ENCODE data around the gene NSUN5.
A peak's percentile ranks its signal among the peaks of the same experiment; 100 is the strongest.
"Not testable (repeated sequence)": the region's sequence is repeated elsewhere in the genome, so short reads cannot be mapped to it uniquely, and the experiment has no call there.

The NSUN5 gene

GRCh38 chr7:73314271-73314670 is 5.6 kb upstream of the NSUN5 start:
- H3K9me3 ChIP-seq (ENCODE audit: control insufficient read depth in 5 of 5, low read length in 5 of 5): no peaks in the 10 kb centered on the region
- no peak overlapping the region for H3K9ac ChIP-seq (ENCODE audit: low read length in 5 of 5)
- H3K36me3 ChIP-seq (ENCODE audit: control insufficient read depth in 5 of 5, insufficient read depth in 5 of 5, low read length in 5 of 5): no peaks in the 10 kb centered on the region
- H3K4me1 ChIP-seq (ENCODE audit: control insufficient read depth in 5 of 5, insufficient read depth in 5 of 5, low read length in 5 of 5): peaks cover 0 to 7% (median 5%) of the 10 kb centered on the region in 5 donors
- no peak overlapping the region for H3K27ac ChIP-seq (ENCODE audit: low read depth, low read length)
- H3K4me3 ChIP-seq (ENCODE audit: low read depth in 1 of 5, low read length in 5 of 5): no peak overlapping the region
- peaks cover 0 to 3% (median 0%) of the 10 kb centered on the region in 5 donors for H3K27me3 ChIP-seq (ENCODE audit: control insufficient read depth in 5 of 5, insufficient read depth in 4 of 5, low read length in 5 of 5)

DNA sequence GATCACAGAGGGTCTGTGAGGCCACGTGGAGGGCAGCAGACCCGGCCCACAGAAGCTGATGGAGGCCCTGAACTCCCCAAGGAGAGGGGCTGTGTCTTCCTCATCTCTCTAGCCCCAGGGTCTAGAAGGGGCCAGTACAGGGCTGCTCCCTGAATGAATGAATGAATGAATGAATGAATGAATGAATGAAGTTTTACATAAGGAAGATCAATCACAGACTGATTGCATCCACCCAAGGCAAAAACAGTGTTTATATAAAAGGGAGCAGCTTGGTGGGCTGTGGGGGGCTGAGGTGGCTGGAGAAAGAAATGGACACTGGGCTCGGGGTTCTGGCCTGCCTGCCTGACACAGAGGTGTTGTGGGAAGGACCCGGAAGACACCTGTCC is 4.9 kb upstream of the NSUN5 start:
- Histone ChIP-seq H3K4me3 (ENCODE audit: low read depth in 1 of 5, low read length in 5 of 5) (no peak overlapping the region), H3K9ac (ENCODE audit: low read length in 5 of 5) (no peak overlapping the region), H3K4me1 (ENCODE audit: control insufficient read depth in 5 of 5, insufficient read depth in 5 of 5, low read length in 5 of 5) (peaks cover 0 to 11% (median 10%) of the 10 kb centered on the region in 5 donors), H3K36me3 (ENCODE audit: control insufficient read depth in 5 of 5, insufficient read depth in 5 of 5, low read length in 5 of 5) (no peaks in the 10 kb centered on the region), H3K27me3 (ENCODE audit: control insufficient read depth in 5 of 5, insufficient read depth in 4 of 5, low read length in 5 of 5) (peaks cover 0 to 3% (median 0%) of the 10 kb centered on the region in 5 donors), H3K27ac (ENCODE audit: low read depth, low read length) (no peak overlapping the region), H3K9me3 (ENCODE audit: control insufficient read depth in 5 of 5, low read length in 5 of 5) (no peaks in the 10 kb centered on the region)

DNA sequence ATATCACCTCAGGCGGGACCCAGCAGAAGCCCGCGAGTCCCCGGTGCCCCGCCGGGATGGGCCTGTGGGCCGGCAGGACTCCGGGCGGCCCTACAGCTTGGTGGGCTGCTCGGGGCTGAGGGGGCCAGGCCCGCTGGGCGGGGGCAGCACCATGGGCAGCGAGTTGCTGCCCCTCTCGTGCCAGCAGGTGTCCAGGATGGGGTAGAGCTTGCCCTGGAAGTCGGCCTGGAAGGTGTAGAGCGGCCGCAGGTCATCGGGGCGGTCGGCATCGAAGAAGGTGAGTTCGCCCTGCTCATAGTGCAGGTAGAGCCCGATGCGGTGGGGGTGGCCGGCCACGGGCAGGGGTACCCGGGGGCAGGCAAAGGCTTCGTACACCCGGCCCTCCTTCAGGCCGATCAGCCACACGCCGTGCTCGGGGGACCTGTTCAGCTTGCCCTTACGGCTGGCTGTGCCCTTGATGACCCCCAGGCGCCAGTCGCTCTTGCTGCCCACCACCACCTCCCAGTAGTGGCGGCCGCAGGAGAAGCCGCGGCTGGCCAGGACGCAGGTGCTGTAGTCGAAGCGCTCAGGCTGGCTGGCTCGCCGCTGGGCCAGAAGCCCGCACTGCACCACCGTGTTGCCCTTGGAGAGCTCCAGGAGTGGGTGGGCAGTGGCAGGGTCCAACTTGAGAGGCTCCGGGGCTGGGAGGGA is 4.3 kb upstream of the NSUN5 start:
- H3K4me3 ChIP-seq (ENCODE audit: low read depth in 1 of 5, low read length in 5 of 5): no peak overlapping the region
- H3K27me3 ChIP-seq (ENCODE audit: control insufficient read depth in 5 of 5, insufficient read depth in 4 of 5, low read length in 5 of 5): peaks cover 0 to 3% (median 0%) of the 10 kb centered on the region in 5 donors
- H3K9me3 ChIP-seq (ENCODE audit: control insufficient read depth in 5 of 5, low read length in 5 of 5): no peaks in the 10 kb centered on the region
- no peak overlapping the region for H3K27ac ChIP-seq (ENCODE audit: low read depth, low read length)
- peaks cover 0 to 15% (median 13%) of the 10 kb centered on the region in 5 donors for H3K4me1 ChIP-seq (ENCODE audit: control insufficient read depth in 5 of 5, insufficient read depth in 5 of 5, low read length in 5 of 5)
- H3K9ac ChIP-seq (ENCODE audit: low read length in 5 of 5): no peak overlapping the region
- no peaks in the 10 kb centered on the region for H3K36me3 ChIP-seq (ENCODE audit: control insufficient read depth in 5 of 5, insufficient read depth in 5 of 5, low read length in 5 of 5)

DNA sequence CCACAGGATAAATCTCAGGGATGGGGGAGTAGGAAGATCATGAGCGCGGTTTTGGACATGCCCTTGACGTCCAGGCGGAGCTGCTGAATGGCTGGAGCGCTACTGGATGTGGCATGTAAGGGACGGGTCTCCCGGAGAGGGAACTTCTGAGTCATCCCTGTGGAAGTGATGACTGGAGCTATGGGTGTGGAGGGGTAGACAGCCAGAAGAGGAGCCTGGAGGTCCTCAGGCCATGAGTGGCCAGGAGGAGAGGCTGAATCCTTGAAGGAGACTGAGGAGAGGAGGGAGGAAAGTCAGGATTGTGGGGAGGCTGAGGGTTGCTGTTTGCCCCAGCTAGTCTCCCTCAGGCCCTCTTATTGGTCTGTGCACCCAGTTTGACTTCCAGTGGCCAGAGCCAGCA is 2.8 kb upstream of the NSUN5 start:
- not testable (repeated sequence) for H3K9ac ChIP-seq (ENCODE audit: low read length in 5 of 5); H3K27me3 ChIP-seq (ENCODE audit: control insufficient read depth in 5 of 5, insufficient read depth in 4 of 5, low read length in 5 of 5); H3K4me3 ChIP-seq (ENCODE audit: low read depth in 1 of 5, low read length in 5 of 5); H3K36me3 ChIP-seq (ENCODE audit: control insufficient read depth in 5 of 5, insufficient read depth in 5 of 5, low read length in 5 of 5); H3K27ac ChIP-seq (ENCODE audit: low read depth, low read length); H3K9me3 ChIP-seq (ENCODE audit: control insufficient read depth in 5 of 5, low read length in 5 of 5)
- H3K4me1 ChIP-seq (ENCODE audit: control insufficient read depth in 5 of 5, insufficient read depth in 5 of 5, low read length in 5 of 5): peaks cover 0 to 22% (median 19%) of the 10 kb centered on the region in 5 donors

DNA sequence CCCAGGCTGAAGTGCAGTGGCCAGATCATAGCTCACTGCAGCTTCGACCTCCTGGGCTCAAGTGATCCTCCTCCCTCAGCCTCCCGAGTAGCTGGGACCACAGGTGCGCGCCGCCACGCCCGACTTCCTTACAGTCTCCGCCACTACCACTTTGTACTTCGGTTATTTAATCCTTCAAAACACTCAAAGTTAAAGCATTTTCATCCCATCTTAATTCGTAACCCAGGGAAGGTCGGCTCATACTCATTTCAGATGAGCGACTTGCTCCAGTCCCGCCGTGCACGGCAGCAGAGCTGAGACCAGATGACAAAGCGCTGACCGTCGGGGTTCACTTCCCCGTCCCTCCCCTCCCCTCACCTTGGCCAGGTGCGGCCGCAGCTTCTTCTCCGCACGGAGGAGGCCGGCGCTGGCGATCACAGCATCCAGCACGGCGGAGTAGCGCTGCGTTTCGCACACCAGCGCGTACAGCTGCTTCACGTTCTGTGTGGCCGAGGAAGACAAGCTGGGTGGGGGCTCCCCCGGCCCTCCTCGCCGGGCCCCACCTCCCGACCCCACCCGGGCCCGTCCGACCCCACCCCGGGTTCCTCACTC is 457 bp downstream of the NSUN5 start:
- Histone ChIP-seq H3K9me3 (ENCODE audit: control insufficient read depth in 5 of 5, low read length in 5 of 5) (no peaks in the 10 kb centered on the region), H3K4me1 (ENCODE audit: control insufficient read depth in 5 of 5, insufficient read depth in 5 of 5, low read length in 5 of 5) (peaks cover 0 to 22% (median 14%) of the 10 kb centered on the region in 5 donors), H3K9ac (ENCODE audit: low read length in 5 of 5) (peak overlapping the region in 4 of 5 donors; percentile 64 to 74 (median 67)), H3K27me3 (ENCODE audit: control insufficient read depth in 5 of 5, insufficient read depth in 4 of 5, low read length in 5 of 5) (no peaks in the 10 kb centered on the region), H3K4me3 (ENCODE audit: low read depth in 1 of 5, low read length in 5 of 5) (peak overlapping the region; percentile 61 to 88 (median 78)), H3K36me3 (ENCODE audit: control insufficient read depth in 5 of 5, insufficient read depth in 5 of 5, low read length in 5 of 5) (peaks cover 0 to 34% (median 33%) of the 10 kb centered on the region in 5 donors), H3K27ac (ENCODE audit: low read depth, low read length) (no peak overlapping the region)

- H3K4me3 ChIP-seq (ENCODE audit: low read depth in 1 of 5, low read length in 5 of 5): peak overlapping the region; percentile 61 to 88 (median 78)
- H3K9me3 ChIP-seq (ENCODE audit: control insufficient read depth in 5 of 5, low read length in 5 of 5): no peaks in the 10 kb centered on the region
- peaks cover 0 to 40% (median 35%) of the 10 kb centered on the region in 5 donors for H3K36me3 ChIP-seq (ENCODE audit: control insufficient read depth in 5 of 5, insufficient read depth in 5 of 5, low read length in 5 of 5)
- H3K27me3 ChIP-seq (ENCODE audit: control insufficient read depth in 5 of 5, insufficient read depth in 4 of 5, low read length in 5 of 5): no peaks in the 10 kb centered on the region
- peak overlapping the region in 1 of 5 donors; percentile 30 for H3K9ac ChIP-seq (ENCODE audit: low read length in 5 of 5)
- H3K27ac ChIP-seq (ENCODE audit: low read depth, low read length): no peak overlapping the region
- H3K4me1 ChIP-seq (ENCODE audit: control insufficient read depth in 5 of 5, insufficient read depth in 5 of 5, low read length in 5 of 5): peaks cover 0 to 22% (median 14%) of the 10 kb centered on the region in 5 donors
These were observed 1.2 kb downstream of the NSUN5 start for GRCh38 chr7:73307436-73307835.

DNA sequence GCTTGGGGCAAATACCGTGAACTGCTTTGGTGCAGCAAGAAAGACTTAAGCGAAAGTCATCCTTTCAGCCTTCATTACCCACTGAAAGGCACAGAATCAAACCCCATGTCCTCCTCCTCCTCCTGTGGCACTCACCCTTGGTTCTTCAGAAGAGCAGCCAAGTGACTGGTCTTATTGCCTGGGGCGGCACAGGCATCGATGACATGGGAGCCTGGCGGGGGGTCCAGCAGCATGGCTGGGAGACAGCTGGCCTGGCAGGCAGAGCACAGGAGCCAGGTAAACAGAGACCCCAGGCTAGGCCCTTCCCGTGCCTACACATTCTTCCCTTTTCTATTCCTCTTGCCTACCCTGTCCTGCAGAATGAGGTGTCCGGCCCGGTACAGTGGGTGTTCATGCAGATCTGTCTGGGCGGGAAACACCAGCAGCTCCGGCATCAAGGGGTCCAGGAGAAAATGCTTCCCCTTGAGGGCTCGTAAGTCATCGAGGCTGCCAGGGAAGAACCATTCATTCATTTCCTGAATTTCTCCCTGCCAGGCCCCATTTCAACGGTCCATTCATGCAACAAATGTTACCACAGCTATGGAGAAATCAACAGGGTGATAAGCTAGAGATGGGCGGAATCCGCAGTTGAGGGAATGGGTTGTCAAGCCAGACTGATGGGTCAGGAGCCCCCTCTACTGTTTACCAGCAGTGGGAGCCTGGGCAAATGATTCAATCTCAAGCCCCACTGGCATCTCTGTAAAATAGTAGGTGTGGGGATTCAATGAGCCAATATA is 3.8 kb downstream of the NSUN5 start:
- Histone ChIP-seq H3K4me1 (ENCODE audit: control insufficient read depth in 5 of 5, insufficient read depth in 5 of 5, low read length in 5 of 5) (peaks cover 0 to 22% (median 14%) of the 10 kb centered on the region in 5 donors), H3K36me3 (ENCODE audit: control insufficient read depth in 5 of 5, insufficient read depth in 5 of 5, low read length in 5 of 5) (peaks cover 0 to 40% (median 35%) of the 10 kb centered on the region in 5 donors)
- H3K27ac ChIP-seq (ENCODE audit: low read depth, low read length); H3K9ac ChIP-seq (ENCODE audit: low read length in 5 of 5); H3K27me3 ChIP-seq (ENCODE audit: control insufficient read depth in 5 of 5, insufficient read depth in 4 of 5, low read length in 5 of 5); H3K9me3 ChIP-seq (ENCODE audit: control insufficient read depth in 5 of 5, low read length in 5 of 5); H3K4me3 ChIP-seq (ENCODE audit: low read depth in 1 of 5, low read length in 5 of 5): not testable (repeated sequence)

DNA sequence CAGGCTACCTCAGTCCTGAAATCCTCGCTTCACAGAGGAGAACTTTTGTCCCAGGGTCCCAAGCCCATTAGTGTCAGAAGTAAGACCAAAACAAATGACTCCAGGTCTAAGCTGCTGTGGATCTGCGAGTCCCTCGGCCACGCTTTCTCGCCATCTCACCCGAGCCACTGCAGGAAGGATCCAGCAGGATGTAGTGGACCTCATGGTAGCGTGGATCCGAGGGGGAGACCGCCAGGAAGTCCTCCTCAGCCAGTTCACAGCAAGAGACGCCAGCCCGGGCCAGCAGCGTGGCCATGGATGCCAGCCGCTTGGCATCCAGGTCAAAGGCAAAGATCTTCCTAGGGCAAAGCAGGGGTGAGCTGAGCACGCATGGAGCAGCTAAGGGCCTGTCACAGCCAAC is 4.6 kb downstream of the NSUN5 start:
- no peaks in the 10 kb centered on the region for H3K9me3 ChIP-seq (ENCODE audit: control insufficient read depth in 5 of 5, low read length in 5 of 5)
- no peak overlapping the region for H3K9ac ChIP-seq (ENCODE audit: low read length in 5 of 5)
- no peaks in the 10 kb centered on the region for H3K27me3 ChIP-seq (ENCODE audit: control insufficient read depth in 5 of 5, insufficient read depth in 4 of 5, low read length in 5 of 5)
- no peak overlapping the region for H3K4me3 ChIP-seq (ENCODE audit: low read depth in 1 of 5, low read length in 5 of 5)
- no peak overlapping the region for H3K27ac ChIP-seq (ENCODE audit: low read depth, low read length)
- H3K36me3 ChIP-seq (ENCODE audit: control insufficient read depth in 5 of 5, insufficient read depth in 5 of 5, low read length in 5 of 5): peaks cover 0 to 40% (median 35%) of the 10 kb centered on the region in 5 donors
- H3K4me1 ChIP-seq (ENCODE audit: control insufficient read depth in 5 of 5, insufficient read depth in 5 of 5, low read length in 5 of 5): peaks cover 0 to 16% (median 10%) of the 10 kb centered on the region in 5 donors

DNA sequence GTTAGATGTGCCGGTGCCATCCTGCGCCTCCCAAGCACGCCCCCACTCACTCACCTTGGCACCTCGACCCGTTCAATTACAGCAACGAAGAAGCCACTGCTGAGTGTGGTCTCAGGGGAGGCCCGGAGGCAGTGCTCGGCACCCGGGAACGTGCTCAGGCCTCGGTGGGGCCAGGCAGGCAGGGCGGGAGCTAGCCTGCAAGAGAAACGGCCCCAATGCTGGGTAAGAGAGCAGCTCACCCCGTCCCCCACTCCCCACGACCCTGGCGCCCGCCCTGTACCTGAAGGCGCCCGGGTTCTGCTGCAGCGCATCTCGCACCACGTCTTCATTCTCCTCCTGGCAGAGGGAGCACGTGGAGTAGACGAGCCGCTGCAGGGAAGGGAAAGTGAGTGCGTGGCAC is 5.1 kb downstream of the NSUN5 start:
- Histone ChIP-seq H3K4me3 (ENCODE audit: low read depth in 1 of 5, low read length in 5 of 5) (no peak overlapping the region), H3K36me3 (ENCODE audit: control insufficient read depth in 5 of 5, insufficient read depth in 5 of 5, low read length in 5 of 5) (peaks cover 0 to 40% (median 35%) of the 10 kb centered on the region in 5 donors), H3K9ac (ENCODE audit: low read length in 5 of 5) (no peak overlapping the region), H3K4me1 (ENCODE audit: control insufficient read depth in 5 of 5, insufficient read depth in 5 of 5, low read length in 5 of 5) (peaks cover 0 to 12% (median 9%) of the 10 kb centered on the region in 5 donors), H3K27ac (ENCODE audit: low read depth, low read length) (no peak overlapping the region), H3K9me3 (ENCODE audit: control insufficient read depth in 5 of 5, low read length in 5 of 5) (no peaks in the 10 kb centered on the region), H3K27me3 (ENCODE audit: control insufficient read depth in 5 of 5, insufficient read depth in 4 of 5, low read length in 5 of 5) (no peaks in the 10 kb centered on the region)

GRCh38 chr7:73302846-73303245 is 5.8 kb downstream of the NSUN5 start:
- H3K36me3 ChIP-seq (ENCODE audit: control insufficient read depth in 5 of 5, insufficient read depth in 5 of 5, low read length in 5 of 5): peaks cover 0 to 40% (median 35%) of the 10 kb centered on the region in 5 donors
- not testable (repeated sequence) for H3K27ac ChIP-seq (ENCODE audit: low read depth, low read length); H3K4me3 ChIP-seq (ENCODE audit: low read depth in 1 of 5, low read length in 5 of 5); H3K9ac ChIP-seq (ENCODE audit: low read length in 5 of 5); H3K9me3 ChIP-seq (ENCODE audit: control insufficient read depth in 5 of 5, low read length in 5 of 5); H3K4me1 ChIP-seq (ENCODE audit: control insufficient read depth in 5 of 5, insufficient read depth in 5 of 5, low read length in 5 of 5); H3K27me3 ChIP-seq (ENCODE audit: control insufficient read depth in 5 of 5, insufficient read depth in 4 of 5, low read length in 5 of 5)
